SU-DHL-6 (cell line): ENCODE results near the gene CACNG3.

ENCODE experiments used
- CTCF ChIP-seq: fragments of 200-600 bp; sonication (generic); IDR thresholded peaks from one replicate; pipeline ENCODE4 v1.5.1; 2017; ENCODE audit warnings: antibody characterized with exemption, mild to moderate bottlenecking, low read length, moderate library complexity; ENCODE audit not compliant: insufficient read depth, poor library complexity, severe bottlenecking
- EZH2phosphoT487 ChIP-seq: fragments of 200-600 bp; sonication (generic), shearing (Covaris generic); conservative IDR thresholded peaks from 2 replicates; pipeline ENCODE4 v1.6.1; 2018; ENCODE audit warnings: mild to moderate bottlenecking, antibody characterized with exemption, low read length, moderate library complexity, mixed read lengths

DNA sequence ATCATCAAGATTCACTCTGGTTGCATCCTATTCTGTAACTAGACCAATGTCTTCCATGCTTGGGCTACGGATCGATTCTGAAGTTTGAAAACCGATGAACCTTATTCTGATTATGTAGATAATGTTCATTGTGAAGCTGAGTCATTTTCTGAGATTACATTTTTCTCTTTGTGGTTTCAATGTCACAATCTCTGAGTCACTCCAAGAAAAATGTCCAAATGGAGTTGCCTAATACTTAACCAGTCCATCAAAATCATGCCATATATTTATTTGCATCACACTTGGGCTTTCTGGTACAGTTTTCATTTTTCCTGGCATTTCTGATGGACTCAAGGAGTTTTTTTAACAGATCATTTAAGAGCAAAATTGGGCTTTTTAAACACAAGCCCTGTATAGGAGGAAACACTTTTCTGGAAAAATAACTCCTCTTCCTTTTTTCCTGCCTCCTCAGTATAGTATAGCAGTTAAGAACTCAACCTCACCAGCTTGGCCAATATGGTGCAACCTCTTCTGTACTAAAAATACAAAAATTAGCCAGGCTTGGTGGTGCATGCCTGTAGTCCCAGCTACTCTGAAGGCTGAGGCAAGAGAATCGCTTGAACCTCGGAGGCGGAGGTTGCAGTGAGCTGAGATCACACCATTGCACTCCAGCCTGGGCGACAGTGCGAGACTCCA is 17.5 kb downstream of the CACNG3 start:
- TF ChIP-seq CTCF (no peak), EZH2phosphoT487 (no peak)
